ENCODE data around the gene CGNL1. TPM values are rescaled to one million over a fixed set of nuclear protein-coding genes. Genes with fewer than 3 reads are reported as not detected.
A peak's percentile ranks its signal among the peaks of the same experiment; 100 is the strongest.

The CGNL1 gene
- total and polyA plus RNA-seq, 2 donors, result 12.7 to 31.7 TPM

DNA sequence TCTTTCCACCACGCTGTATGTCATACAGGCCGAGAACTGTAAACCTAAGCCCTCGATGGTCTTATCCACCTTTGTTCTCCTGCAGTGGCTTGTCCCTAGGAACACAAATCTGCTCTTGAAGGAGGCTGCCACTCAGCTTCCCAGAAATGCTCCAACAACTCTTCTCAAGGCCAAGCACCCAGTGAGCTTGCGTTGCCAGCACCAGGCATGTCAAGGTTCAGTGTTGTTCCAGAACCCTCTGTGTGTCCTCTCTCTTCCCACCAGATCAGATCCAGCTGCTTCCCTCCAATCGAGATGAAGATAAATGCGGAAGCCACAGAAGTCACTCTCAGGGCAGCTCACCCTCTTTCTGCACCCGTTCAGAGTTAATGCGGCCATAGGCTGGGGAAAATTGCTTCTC is 204.1 kb downstream of the CGNL1 start:
- H3K27ac ChIP-seq (ENCODE audit: low read depth), result no peak overlapping the region
- H3K36me3 ChIP-seq (ENCODE audit: insufficient read depth), result no peaks in the 10 kb centered on the region
- no peak for DNase-seq (ENCODE audit: extremely low spot score)
- WGBS, result 90% methylated on average over 8 of the region's 8 CpGs
- no peaks in the 10 kb centered on the region for H3K4me1 ChIP-seq (ENCODE audit: insufficient read depth)
- H3K4me3 ChIP-seq (ENCODE audit: low read depth, low read length), result no peak overlapping the region

DNA sequence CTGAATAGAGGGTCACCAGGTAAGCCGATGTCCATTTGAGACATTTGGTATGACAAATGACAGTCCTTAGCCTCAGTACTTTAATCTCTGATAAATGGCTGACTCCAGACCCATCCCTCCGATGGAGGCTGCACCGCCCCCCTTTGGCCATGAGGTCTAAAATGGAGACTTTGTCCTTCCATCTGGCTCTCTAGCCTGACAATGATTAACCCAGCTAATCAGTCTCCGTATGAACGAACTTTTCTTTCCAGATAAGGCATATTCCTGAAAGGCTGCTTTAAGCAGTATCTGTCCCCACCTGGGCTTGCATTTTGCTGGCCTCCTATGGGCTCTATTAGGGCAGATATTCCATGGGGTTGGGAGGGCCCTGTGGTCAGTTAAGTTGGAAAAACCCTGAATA is 204.6 kb downstream of the CGNL1 start:
- Histone ChIP-seq H3K4me3 (ENCODE audit: low read depth, low read length) (no peak overlapping the region), H3K36me3 (ENCODE audit: insufficient read depth) (no peaks in the 10 kb centered on the region), H3K27ac (ENCODE audit: low read depth) (no peak overlapping the region), H3K4me1 (ENCODE audit: insufficient read depth) (no peaks in the 10 kb centered on the region)
- no peak for DNase-seq (ENCODE audit: extremely low spot score)
- 87% methylated on average over 5 of the region's 5 CpGs for WGBS

DNA sequence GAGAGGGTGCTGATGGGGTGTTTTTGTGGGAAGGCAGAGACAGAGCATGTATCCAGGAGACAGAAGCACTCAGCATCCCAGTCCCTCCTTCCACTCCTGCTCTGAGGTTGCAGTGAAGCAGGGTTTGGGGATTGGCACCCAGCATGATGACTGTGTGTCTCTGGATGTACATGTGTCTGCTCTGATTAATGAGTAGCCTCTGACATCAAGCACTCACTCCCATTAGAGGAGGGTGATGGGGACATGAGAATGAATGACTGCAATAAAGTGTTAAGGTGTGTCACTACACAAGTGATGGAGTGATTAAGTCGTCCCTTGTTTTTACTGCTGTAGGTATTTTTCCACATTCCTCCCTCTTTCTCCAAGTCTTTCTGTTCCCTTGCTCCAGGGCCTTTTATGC is 205.8 kb downstream of the CGNL1 start:
- no peaks in the 10 kb centered on the region for H3K36me3 ChIP-seq (ENCODE audit: insufficient read depth)
- no peak overlapping the region for H3K27ac ChIP-seq (ENCODE audit: low read depth)
- no peak overlapping the region for H3K4me3 ChIP-seq (ENCODE audit: low read depth, low read length)
- DNase-seq (ENCODE audit: extremely low spot score), result no peak
- WGBS, result 79% methylated on average over 1 of the region's 1 CpG
- H3K4me1 ChIP-seq (ENCODE audit: insufficient read depth), result no peaks in the 10 kb centered on the region

DNA sequence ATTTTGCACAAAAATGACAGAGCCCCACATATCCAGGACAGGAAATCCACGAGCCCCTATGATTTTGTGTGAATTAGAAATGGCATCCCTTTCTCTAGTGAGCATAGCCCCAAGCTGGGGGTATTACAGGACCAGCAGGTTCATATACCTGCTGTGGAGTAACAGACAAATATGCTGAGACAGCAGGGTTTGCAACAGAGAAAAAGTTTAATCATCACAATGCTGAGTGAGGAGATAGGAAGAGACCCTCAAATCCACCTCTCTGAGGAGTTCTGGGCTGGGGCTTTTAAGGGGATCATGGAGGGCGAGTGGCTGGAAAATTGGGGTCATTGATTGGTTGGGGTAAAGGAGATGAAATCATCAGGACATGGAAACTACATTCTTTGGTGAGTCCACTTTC is 207.0 kb downstream of the CGNL1 start:
- no peaks in the 10 kb centered on the region for H3K36me3 ChIP-seq (ENCODE audit: insufficient read depth)
- DNase-seq (ENCODE audit: extremely low spot score), result no peak
- H3K4me1 ChIP-seq (ENCODE audit: insufficient read depth), result no peaks in the 10 kb centered on the region
- no peak overlapping the region for H3K27ac ChIP-seq (ENCODE audit: low read depth)
- H3K4me3 ChIP-seq (ENCODE audit: low read depth, low read length), result no peak overlapping the region
- 89% methylated on average over 2 of the region's 2 CpGs for WGBS

DNA sequence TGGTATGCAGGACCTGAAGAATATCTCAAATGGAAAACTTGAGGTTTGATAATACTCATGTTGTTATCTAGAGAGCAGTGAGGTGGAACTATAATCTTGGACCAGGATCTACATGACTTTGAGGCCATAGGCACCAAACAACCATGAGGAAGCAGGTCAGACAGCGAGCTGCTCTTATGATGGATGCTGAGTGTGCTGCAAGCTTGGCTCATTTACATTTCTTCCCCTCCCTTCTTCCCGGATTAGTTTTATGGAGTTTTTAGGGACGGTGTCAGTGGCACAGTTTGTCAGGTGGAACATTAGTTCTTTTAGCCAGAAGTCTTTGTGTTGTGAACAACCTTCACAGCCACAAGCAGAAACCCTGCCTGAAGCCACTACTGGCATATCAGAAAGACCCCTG is 207.4 kb downstream of the CGNL1 start:
- 73% methylated on average over 3 of the region's 3 CpGs for WGBS
- H3K4me1 ChIP-seq (ENCODE audit: insufficient read depth), result no peaks in the 10 kb centered on the region
- no peak overlapping the region for H3K4me3 ChIP-seq (ENCODE audit: low read depth, low read length)
- no peaks in the 10 kb centered on the region for H3K36me3 ChIP-seq (ENCODE audit: insufficient read depth)
- H3K27ac ChIP-seq (ENCODE audit: low read depth), result no peak overlapping the region
- DNase-seq (ENCODE audit: extremely low spot score), result no peak

DNA sequence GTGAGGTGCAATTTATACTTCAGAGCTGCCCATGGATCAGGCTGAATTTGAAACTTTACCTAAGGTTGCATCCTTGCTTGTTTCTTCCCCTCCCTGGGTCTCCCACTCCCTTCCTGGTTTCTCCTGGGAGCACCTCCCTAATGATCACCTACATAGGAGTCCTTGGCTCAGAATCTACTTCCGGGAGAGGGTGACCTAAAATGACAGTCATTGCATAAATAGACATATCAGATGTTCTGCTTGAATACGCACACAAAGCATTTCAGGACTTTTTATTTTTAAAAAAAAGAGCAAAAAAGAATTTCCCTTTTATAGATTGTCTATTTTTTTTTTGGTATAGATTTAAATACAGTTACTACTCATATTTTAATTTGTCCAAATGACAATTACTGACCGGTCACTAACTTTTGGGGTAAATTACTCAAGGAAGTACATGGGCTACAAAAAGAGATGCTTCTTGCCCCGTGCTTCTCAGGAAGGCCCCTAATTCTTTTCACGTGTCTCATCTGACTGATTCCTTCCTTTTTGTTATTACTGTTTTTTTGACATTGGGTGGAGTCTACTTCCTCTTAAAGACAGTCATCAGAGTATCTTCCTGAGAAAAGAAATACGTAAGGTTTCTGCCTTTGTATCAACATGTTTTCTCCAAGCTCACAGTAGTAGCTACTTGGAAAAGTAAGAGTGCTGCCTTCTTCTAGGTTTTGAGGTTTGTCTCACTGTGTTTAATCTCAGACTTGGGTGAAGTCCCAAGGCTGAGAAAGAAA is 210.5 kb downstream of the CGNL1 start:
- no peak overlapping the region for H3K27ac ChIP-seq (ENCODE audit: low read depth)
- H3K4me1 ChIP-seq (ENCODE audit: insufficient read depth), result peaks cover 1% of the 10 kb centered on the region
- WGBS, result 74% methylated on average over 6 of the region's 6 CpGs
- no peaks in the 10 kb centered on the region for H3K36me3 ChIP-seq (ENCODE audit: insufficient read depth)
- no peak overlapping the region for H3K4me3 ChIP-seq (ENCODE audit: low read depth, low read length)
- no peak for DNase-seq (ENCODE audit: extremely low spot score)

DNA sequence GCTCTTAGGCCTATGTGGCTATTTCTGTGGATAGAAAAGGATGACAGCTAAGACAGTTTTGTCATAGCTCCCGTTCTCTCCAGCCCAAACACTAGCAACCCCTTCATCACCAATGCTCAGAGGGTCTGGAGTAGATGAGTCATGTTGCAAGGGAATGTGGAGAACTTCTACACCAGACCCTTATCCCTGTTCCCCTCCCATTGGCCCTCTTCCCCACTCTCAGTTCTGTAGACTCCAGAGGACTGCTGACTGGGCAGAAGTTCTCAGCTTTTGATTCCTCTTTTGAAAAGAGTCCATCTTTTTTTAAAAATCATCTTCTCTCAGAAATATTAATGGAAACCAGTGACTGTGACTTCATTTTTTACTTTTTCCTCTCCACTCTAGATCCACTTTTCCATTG is 213.0 kb downstream of the CGNL1 start:
- no peak for DNase-seq (ENCODE audit: extremely low spot score)
- Histone ChIP-seq H3K4me1 (ENCODE audit: insufficient read depth) (peaks cover 1% of the 10 kb centered on the region), H3K36me3 (ENCODE audit: insufficient read depth) (no peaks in the 10 kb centered on the region), H3K27ac (ENCODE audit: low read depth) (no peak overlapping the region), H3K4me3 (ENCODE audit: low read depth, low read length) (no peak overlapping the region)
- 65% methylated on average over 1 of the region's 1 CpG for WGBS

DNA sequence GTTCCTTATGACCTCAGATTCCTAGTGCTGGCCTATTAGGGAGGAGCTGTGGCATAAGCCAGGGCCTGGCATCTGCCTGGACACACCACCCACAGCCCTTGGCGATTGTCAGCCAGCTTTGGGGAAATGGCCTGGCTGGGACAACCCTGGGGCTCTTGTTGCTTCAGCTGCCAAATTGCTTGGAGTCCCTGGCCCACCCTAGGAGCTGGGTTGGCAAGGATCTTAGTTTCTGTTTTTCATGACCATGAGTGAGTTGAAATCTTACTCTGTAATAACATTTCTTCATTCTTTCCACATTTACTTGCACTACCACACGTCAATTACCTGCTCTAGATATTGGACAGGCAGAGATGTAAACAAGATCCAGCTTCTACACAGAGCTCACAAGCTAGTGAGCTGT is 213.4 kb downstream of the CGNL1 start:
- Histone ChIP-seq H3K4me3 (ENCODE audit: low read depth, low read length) (no peak overlapping the region), H3K27ac (ENCODE audit: low read depth) (peak overlapping the region; percentile 35), H3K36me3 (ENCODE audit: insufficient read depth) (no peaks in the 10 kb centered on the region), H3K4me1 (ENCODE audit: insufficient read depth) (peaks cover 1% of the 10 kb centered on the region)
- WGBS, result 53% methylated on average over 2 of the region's 2 CpGs
- DNase-seq (ENCODE audit: extremely low spot score), result no peak

DNA sequence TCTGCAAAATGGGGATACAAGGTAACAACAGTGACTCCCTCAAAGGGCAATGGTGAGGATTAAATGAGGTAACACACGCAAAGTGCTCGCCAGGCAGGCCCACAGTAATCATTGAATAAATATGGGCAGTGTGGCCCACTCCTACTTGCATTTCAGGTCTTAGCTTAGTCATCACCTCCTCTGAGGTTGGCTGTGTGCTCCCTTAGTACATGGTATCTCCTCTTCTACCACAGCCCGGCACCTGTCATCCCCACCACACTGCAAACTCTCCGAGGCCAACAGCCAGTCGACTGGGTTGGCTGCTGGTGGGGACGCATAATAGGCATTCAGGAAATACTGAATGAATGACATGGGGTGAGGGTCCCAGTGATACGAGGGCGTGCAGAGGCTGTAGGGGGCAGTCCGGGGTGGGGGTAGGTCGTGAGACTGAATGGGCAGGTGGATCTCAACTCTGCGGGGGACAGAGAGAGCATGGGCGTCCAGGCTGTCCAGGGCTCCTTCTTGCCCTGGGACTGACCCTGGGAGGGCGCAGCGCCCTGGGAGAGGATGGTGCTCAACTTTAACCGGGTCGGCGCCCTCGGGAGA is 215.0 kb downstream of the CGNL1 start:
- Histone ChIP-seq H3K4me3 (ENCODE audit: low read depth, low read length) (peak overlapping the region; percentile 82), H3K36me3 (ENCODE audit: insufficient read depth) (no peaks in the 10 kb centered on the region), H3K27ac (ENCODE audit: low read depth) (peak overlapping the region; percentile 33), H3K4me1 (ENCODE audit: insufficient read depth) (peaks cover 2% of the 10 kb centered on the region)
- no peak for DNase-seq (ENCODE audit: extremely low spot score)
- WGBS, result 23% methylated on average over 18 of the region's 18 CpGs

DNA sequence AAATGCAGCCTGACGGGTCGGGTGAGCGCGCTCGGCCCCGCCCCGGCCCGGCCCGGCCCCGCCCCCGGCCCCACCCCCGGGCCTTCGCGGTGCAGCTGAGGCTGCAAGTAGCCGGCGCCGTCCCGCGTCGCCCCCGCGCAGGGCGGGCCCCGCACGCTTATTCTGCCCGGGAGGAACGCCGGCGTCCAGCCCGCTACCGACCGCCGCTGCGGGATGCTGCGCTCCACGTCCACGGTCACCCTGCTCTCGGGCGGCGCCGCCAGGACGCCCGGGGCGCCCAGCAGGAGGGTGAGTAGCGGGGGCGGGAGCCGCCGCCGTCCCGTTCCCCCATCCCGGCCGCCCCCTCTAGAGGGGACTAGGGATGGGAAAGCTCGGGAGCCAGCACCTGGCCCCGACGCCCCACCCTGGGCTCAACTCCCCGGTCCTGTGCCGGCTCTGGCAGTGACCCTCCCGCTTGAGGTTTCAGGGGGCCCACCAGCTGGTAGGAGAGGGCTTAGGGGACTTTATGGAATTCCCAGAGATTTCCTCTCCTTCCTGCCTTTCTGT is 215.6 kb downstream of the CGNL1 start, which contains the start of gene MYZAP:
Gene MYZAP (plus strand): TSS at position 83 of the 546 bp plus-strand sequence. CDS start 131 bp downstream, at position 214.
- H3K27ac ChIP-seq (ENCODE audit: low read depth), result peak within 1 kb of the TSS; percentile 92
- WGBS, result under 1% methylated on average over 58 of the region's 58 CpGs
- DNase-seq (ENCODE audit: extremely low spot score), result no peak
- peaks cover 4% of the 10 kb centered on the region for H3K4me1 ChIP-seq (ENCODE audit: insufficient read depth)
- no peaks in the 10 kb centered on the region for H3K36me3 ChIP-seq (ENCODE audit: insufficient read depth)
- H3K4me3 ChIP-seq (ENCODE audit: low read depth, low read length), result peak within 1 kb of the TSS; percentile 82

DNA sequence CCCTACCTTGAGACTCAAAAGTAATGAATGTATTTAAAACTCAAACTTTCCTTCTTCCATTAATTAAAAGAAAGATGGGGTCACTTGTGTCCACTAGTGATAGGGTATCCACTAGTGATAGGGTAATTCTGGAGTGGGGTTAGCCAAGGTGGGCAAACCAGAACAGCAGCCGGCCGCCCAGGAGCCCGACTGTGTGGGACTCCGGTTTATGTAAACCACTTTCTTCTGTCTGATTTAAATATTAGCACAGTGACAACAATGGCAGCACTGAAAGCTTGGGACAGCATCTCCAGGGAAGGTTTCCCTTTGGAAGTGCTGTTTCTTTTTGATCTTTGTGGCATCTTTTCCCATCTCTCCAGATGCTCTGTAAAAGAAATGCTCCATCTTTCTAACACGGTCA is 216.1 kb downstream of the CGNL1 start:
- Histone ChIP-seq H3K27ac (ENCODE audit: low read depth) (peak overlapping the region; percentile 26), H3K36me3 (ENCODE audit: insufficient read depth) (no peaks in the 10 kb centered on the region), H3K4me3 (ENCODE audit: low read depth, low read length) (peak overlapping the region; percentile 82), H3K4me1 (ENCODE audit: insufficient read depth) (peaks cover 4% of the 10 kb centered on the region)
- WGBS, result 48% methylated on average over 5 of the region's 5 CpGs
- DNase-seq (ENCODE audit: extremely low spot score), result no peak

DNA sequence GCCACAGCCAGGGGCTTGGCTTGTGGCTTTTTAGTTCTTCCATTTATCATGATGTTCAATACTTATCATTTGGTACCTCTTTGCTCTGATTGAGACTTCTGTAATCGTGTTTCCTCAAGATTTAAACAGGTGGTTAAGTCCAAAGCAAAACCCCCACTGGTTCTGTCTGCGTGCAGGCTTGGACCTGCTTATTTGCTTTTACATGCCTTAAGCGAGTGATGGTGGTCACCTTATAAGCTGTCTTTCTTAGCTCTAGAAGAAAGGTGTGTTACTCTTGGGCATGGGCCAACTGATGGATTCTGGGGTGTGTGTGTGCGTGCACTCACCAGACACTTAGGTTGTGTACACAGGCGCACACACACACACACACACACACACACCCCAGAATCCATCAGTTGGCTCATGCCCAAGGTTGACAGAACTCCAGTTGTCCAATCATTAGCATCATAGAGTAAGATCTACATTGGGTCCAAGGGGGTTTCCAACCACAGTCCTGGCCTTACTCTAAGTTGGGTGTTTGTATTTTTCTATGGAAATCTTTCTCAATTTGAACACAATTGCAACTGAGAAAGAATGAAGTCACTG is 216.6 kb downstream of the CGNL1 start:
- H3K36me3 ChIP-seq (ENCODE audit: insufficient read depth), result no peaks in the 10 kb centered on the region
- peak overlapping the region; percentile 26 for H3K27ac ChIP-seq (ENCODE audit: low read depth)
- 77% methylated on average over 5 of the region's 5 CpGs for WGBS
- DNase-seq (ENCODE audit: extremely low spot score), result no peak
- peak overlapping the region; percentile 82 for H3K4me3 ChIP-seq (ENCODE audit: low read depth, low read length)
- H3K4me1 ChIP-seq (ENCODE audit: insufficient read depth), result peaks cover 4% of the 10 kb centered on the region

DNA sequence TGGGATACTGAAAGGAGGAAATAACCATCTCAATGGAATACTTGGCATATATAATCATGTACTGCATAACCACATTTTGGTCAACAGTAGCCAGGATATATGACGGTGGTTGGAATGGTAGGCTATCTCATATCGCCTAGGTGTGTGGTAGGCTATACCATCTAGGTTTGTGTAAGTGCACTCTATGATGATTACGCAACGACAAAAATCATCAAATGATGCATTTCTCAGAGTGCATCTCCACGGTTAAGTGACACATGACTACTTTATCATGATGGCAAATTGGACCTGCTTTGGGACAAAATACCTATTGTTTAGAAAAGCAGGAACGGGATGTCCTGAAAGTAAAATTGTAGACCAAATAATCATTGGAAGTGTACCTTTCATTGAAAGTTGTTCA is 218.2 kb downstream of the CGNL1 start:
- Histone ChIP-seq H3K4me3 (ENCODE audit: low read depth, low read length) (no peak overlapping the region), H3K4me1 (ENCODE audit: insufficient read depth) (peaks cover 4% of the 10 kb centered on the region), H3K36me3 (ENCODE audit: insufficient read depth) (no peaks in the 10 kb centered on the region), H3K27ac (ENCODE audit: low read depth) (no peak overlapping the region)
- 98% methylated on average over 6 of the region's 6 CpGs for WGBS
- no peak for DNase-seq (ENCODE audit: extremely low spot score)
